ENCODE data around the gene KRTAP5-8.

DNA sequence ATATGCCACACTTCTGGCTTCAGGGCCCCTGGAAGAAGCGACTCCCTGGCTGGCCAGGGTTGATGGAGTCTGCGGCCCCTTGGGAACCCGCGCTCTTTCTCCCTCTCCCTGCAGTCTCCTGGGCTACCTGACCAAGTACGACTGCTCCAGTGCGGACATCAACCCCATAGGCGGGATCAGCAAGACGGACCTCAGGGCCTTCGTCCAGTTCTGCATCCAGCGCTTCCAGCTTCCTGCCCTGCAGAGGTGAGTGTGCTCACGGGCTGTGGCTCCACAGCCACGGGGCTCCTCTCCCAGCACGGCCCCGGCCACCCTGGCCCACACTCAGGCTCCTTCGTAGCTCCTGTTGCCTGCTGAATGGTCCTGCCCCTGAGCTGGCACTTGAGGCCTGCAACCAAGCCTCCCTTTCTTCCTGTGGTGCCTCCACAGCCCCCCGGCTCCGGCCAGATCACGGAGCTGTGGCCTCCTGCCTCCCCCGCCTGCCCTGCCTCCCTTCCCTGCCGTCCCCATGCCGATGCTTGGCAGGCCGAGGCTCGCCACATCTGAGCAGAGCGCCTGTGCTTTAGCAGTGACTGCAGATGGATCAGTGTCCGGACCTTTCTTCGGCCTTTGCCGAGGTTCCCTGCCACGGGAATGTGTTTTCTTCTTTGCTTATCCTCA, 47.0 kb upstream of the KRTAP5-8 start:
- TF ChIP-seq CTCF (IDR thresholded peaks at IDR 0.05; ENCODE audit: poor library complexity) (no peak), EZH2 (IDR thresholded peaks at IDR 0.05; ENCODE audit: borderline replicate concordance) (no peak)
